GM12878 (cell line): ENCODE measurements around the gene MTCL3.

ENCODE experiments used
- ATAC-seq: fragments of 200-7000 bp; cut with Tn5 transposase; 3 replicates; pipeline ENCODE4 v1.9.1; 2020; ENCODE audit warnings: mild to moderate bottlenecking, moderate library complexity
- BruUV-seq: library from RNA; stranded (reverse); fragments of 400-500 nt; replicated peaks from 2 replicates; lab custom pipeline; 2021; lab: Mats Ljungman, UMichigan
- CTCF ChIA-PET: fragments of 300-600 bp; sonication (Branson Sonifier 250); formaldehyde crosslinking; extraction: SDS; loops from one replicate; lab custom pipeline; 2021; ENCODE audit warnings: inconsistent platforms; lab: Yijun Ruan, JAX
- POLR2A ChIA-PET: fragments of 350-600 bp; formaldehyde crosslinking; extraction: SDS; loops from one replicate; lab custom pipeline; 2021; ENCODE audit warnings: inconsistent platforms; lab: Charles Lee
- RAD21 ChIA-PET: fragments of 300-600 bp; sonication (Branson Sonifier 250); formaldehyde crosslinking; loops from one replicate; lab custom pipeline; 2023; ENCODE audit warnings: antibody characterized with exemption; ENCODE audit not compliant: unreplicated experiment; lab: Charles Lee
- SMC1A ChIA-PET: fragments of 300-600 bp; sonication (Branson Sonifier 250); formaldehyde crosslinking; loops from one replicate; lab custom pipeline; 2023; ENCODE audit not compliant: unreplicated experiment, uncharacterized antibody; lab: Charles Lee
- DNase-seq: peaks from one replicate; pipeline ENCODE4 v3.0.0-alpha.2; 2011; ENCODE audit warnings: low read depth, low spot score
- FAIRE-seq: peaks from 3 replicates; lab custom pipeline; 2011; peaks lifted over from hg19 to GRCh38; lab: Jason Lieb, UNC
- H2AFZ ChIP-seq: 2 replicates; pipeline ENCODE4 v1.6.0; 2011; ENCODE audit warnings: low read depth, low read length, control low read depth; ENCODE audit not compliant: control insufficient read depth
- H3K27ac ChIP-seq: 2 replicates; pipeline ENCODE4 v1.5.1; 2011; ENCODE audit warnings: control low read depth; ENCODE audit not compliant: control insufficient read depth, insufficient read depth
- H3K27me3 ChIP-seq, 2 experiments: replicated peaks in 1 of 2; 2 replicates each; pipeline versions ENCODE4 v1.6.0 to v1.6.1; 2011; ENCODE audit warnings: low read length in 1 of 2; ENCODE audit not compliant: control insufficient read depth in 2 of 2, insufficient read depth in 2 of 2
- H3K36me3 ChIP-seq, 2 experiments: 2 replicates each; pipeline ENCODE4 v1.5.1; 2011; ENCODE audit warnings: low read length in 1 of 2; ENCODE audit not compliant: control insufficient read depth in 2 of 2, insufficient read depth in 2 of 2
- H3K4me1 ChIP-seq: 2 replicates; pipeline ENCODE4 v1.6.1; 2011; ENCODE audit warnings: mild to moderate bottlenecking, low read length, moderate library complexity, mixed read lengths; ENCODE audit not compliant: control insufficient read depth, insufficient read depth
- H3K4me2 ChIP-seq: 2 replicates; pipeline ENCODE4 v1.6.0; 2011; ENCODE audit warnings: control low read depth; ENCODE audit not compliant: control insufficient read depth, insufficient read depth
- H3K4me3 ChIP-seq: fragments of 200-600 bp; sonication (generic); 2 replicates; pipeline ENCODE4 v1.5.1; 2016
- H3K79me2 ChIP-seq: 2 replicates; pipeline ENCODE4 v1.6.0; 2011; ENCODE audit warnings: low read length; ENCODE audit not compliant: control insufficient read depth, insufficient read depth
- H3K9ac ChIP-seq: 2 replicates; pipeline ENCODE4 v1.8.0; 2011; ENCODE audit warnings: low read length, control low read depth, mixed read lengths; ENCODE audit not compliant: control insufficient read depth, insufficient read depth
- H3K9me3 ChIP-seq: replicated peaks from 3 replicates; pipeline ENCODE4 v1.5.1; 2011; ENCODE audit warnings: mild to moderate bottlenecking, low read length; ENCODE audit not compliant: control insufficient read depth, insufficient read depth
- H4K20me1 ChIP-seq: 2 replicates; pipeline ENCODE4 v1.6.0; 2011; ENCODE audit not compliant: control insufficient read depth, insufficient read depth
- CHD1 ChIP-seq: IDR thresholded peaks from 2 replicates; pipeline ENCODE4 v1.6.1; 2012; ENCODE audit warnings: low read depth, low read length, improper control_type of control experiment
- EZH2 ChIP-seq: IDR thresholded peaks from 2 replicates; pipeline ENCODE4 v1.6.1; 2012; ENCODE audit warnings: low read depth, mild to moderate bottlenecking, control low read depth, inconsistent platforms, low read length, borderline replicate concordance; ENCODE audit not compliant: control insufficient read depth
- FOS ChIP-seq: IDR thresholded peaks from 3 replicates; pipeline ENCODE4 v1.6.1; 2011; ENCODE audit warnings: borderline replicate concordance; ENCODE audit not compliant: insufficient read length; ENCODE audit errors: extremely low read depth
- GATAD2B ChIP-seq: fragments of 450-650 bp; conservative IDR thresholded peaks from 2 replicates; pipeline ENCODE4 v1.6.1; 2017; ENCODE audit warnings: low read depth, mild to moderate bottlenecking, moderate library complexity
- HDAC6 ChIP-seq: fragments of 200-600 bp; sonication (generic); IDR thresholded peaks from one replicate; pipeline ENCODE4 v1.8.0; 2017; ENCODE audit warnings: antibody characterized with exemption; ENCODE audit not compliant: unreplicated experiment
- IRF4 ChIP-seq: IDR thresholded peaks from 2 replicates; pipeline ENCODE4 v1.6.1; 2011; ENCODE audit warnings: low read depth, low read length
- NFYA ChIP-seq: IDR thresholded peaks from 2 replicates; pipeline ENCODE4 v1.6.1; 2011; ENCODE audit warnings: low read depth, mild to moderate bottlenecking, low read length, improper control_type of control experiment, borderline replicate concordance
- NKRF ChIP-seq: fragments of 450-650 bp; conservative IDR thresholded peaks from 2 replicates; pipeline ENCODE4 v1.6.1; 2017; ENCODE audit warnings: mild to moderate bottlenecking, moderate library complexity
- PAX5 ChIP-seq: IDR thresholded peaks from 2 replicates; pipeline ENCODE4 v1.6.1; 2011; ENCODE audit warnings: low read depth, low read length, borderline replicate concordance
- PKNOX1 ChIP-seq: fragments of 450-650 bp; IDR thresholded peaks from 2 replicates; pipeline ENCODE4 v1.6.1; 2016; ENCODE audit warnings: mild to moderate bottlenecking
- PML ChIP-seq: IDR thresholded peaks from 2 replicates; pipeline ENCODE4 v1.6.1; 2012; ENCODE audit warnings: low read length, inconsistent platforms
- RBBP5 ChIP-seq: fragments of 200-600 bp; sonication (generic); conservative IDR thresholded peaks from 2 replicates; pipeline ENCODE4 v1.6.1; 2016
- STAT3 ChIP-seq: IDR thresholded peaks from 2 replicates; pipeline ENCODE4 v1.6.1; 2011; ENCODE audit warnings: low read depth, low read length, improper control_type of control experiment
- TBL1XR1 ChIP-seq: IDR thresholded peaks from 2 replicates; pipeline ENCODE4 v1.6.1; 2012; ENCODE audit warnings: low read depth, low read length, improper control_type of control experiment
- YBX1 ChIP-seq: fragments of 450-650 bp; IDR thresholded peaks from 2 replicates; pipeline ENCODE4 v1.6.1; 2016; ENCODE audit warnings: antibody characterized with exemption
- ZSCAN29 ChIP-seq: fragments of 450-650 bp; IDR thresholded peaks from 2 replicates; pipeline ENCODE4 v1.6.1; 2017; ENCODE audit warnings: mild to moderate bottlenecking, moderate library complexity
- WGBS: methylation state at CpG from one replicate; pipeline ENCODE4 v1.1.6; 2016; ENCODE audit warnings: low lambda C conversion rate; ENCODE audit not compliant: insufficient replicate concordance, insufficient coverage; ENCODE audit errors: missing lambda C conversion rate; 5-methylcytosine and 5-hydroxymethylcytosine counted together
- in situ Hi-C: fragments of 300-500 bp; cut with MboI; formaldehyde crosslinking; loops from 9 replicates; pipeline ENCODE4 v1.14.3; 2018; ENCODE audit warnings: mixed read lengths
- intact Hi-C: fragments of 100-400 bp; cut with micrococcal nuclease; formaldehyde crosslinking; loops from one replicate; pipeline ENCODE4 v1.14.2; 2022; ENCODE audit not compliant: unreplicated experiment

The MTCL3 gene

GRCh38 chr6:127468936-127469335, 50.2 kb downstream of the MTCL3 start:
- Histone ChIP-seq H4K20me1 (no peaks in the 10 kb centered on the region), H2AFZ (no peak overlapping the region), H3K27ac (no peak overlapping the region), H3K4me3 (no peak overlapping the region), H3K9ac (no peak overlapping the region), H3K9me3 (no peaks in the 10 kb centered on the region), H3K79me2 (no peaks in the 10 kb centered on the region), H3K36me3 (no peaks in the 10 kb centered on the region), H3K27me3 (no peaks in the 10 kb centered on the region), H3K4me2 (no peak overlapping the region), H3K4me1 (no peaks in the 10 kb centered on the region)
- ChIA-PET CTCF (interaction anchor here (0.7 to 3.8 kb wide), 3 partner anchors 19 to 78 kb away, joined by 4 to 18 read pairs (median 5); partner anchors contain the start of gene MTCL3), RAD21 (interaction anchor here (0.8 to 1.7 kb wide), 3 partner anchors 48 to 165 kb away, joined by 3 to 4 read pairs (median 4); no protein-coding TSS in a partner anchor), SMC1A (interaction anchor here (0.8 to 1.4 kb wide), 3 partner anchors 12 to 49 kb away, joined by 3 to 4 read pairs (median 3); no protein-coding TSS in a partner anchor), POLR2A (no interaction called here)
- BruUV-seq: no TSS peak
- in situ Hi-C loops: no loop called here
- no peak for FAIRE-seq
- no peak for ATAC-seq
- no peak for TF ChIP-seq GATAD2B
- TF ChIP-seq ZSCAN29: no peak
- TF ChIP-seq STAT3: no peak
- no peak for TF ChIP-seq IRF4
- no peak for TF ChIP-seq HDAC6
- no peak for TF ChIP-seq PAX5
- no peak for TF ChIP-seq TBL1XR1
- intact Hi-C loops: no loop called here
- 41% methylated on average over 2 of the region's 2 CpGs for WGBS
- DNase-seq: no peak

- ATAC-seq: no peak
- BruUV-seq: no TSS peak
- H3K4me3 ChIP-seq: no peak overlapping the region
- FAIRE-seq: no peak
- in situ Hi-C loops: no loop called here
- no peaks in the 10 kb centered on the region for H3K79me2 ChIP-seq
- no peaks in the 10 kb centered on the region for H3K36me3 ChIP-seq
- CTCF ChIA-PET: interaction anchor here (1.0 to 6.0 kb wide), 18 partner anchors 10 to 200 kb away, joined by 3 to 83 read pairs (median 5); partner anchors contain the start of genes MTCL3 and RNF146
- 67% methylated on average over 5 of the region's 5 CpGs for WGBS
- RAD21 ChIA-PET: interaction anchor here (0.7 to 4.6 kb wide), 6 partner anchors 21 to 162 kb away, joined by 4 to 56 read pairs (median 6); no protein-coding TSS in a partner anchor
- SMC1A ChIA-PET: interaction anchor here (0.9 to 2.6 kb wide), 14 partner anchors 10 to 165 kb away, joined by 3 to 34 read pairs (median 4); partner anchors contain the start of gene ECHDC1
- H3K9ac ChIP-seq: no peak overlapping the region
- no peak overlapping the region for H3K4me2 ChIP-seq
- no peak overlapping the region for H2AFZ ChIP-seq
- POLR2A ChIA-PET: interaction anchor here (0.6 to 1.6 kb wide), 3 partner anchors 40 to 138 kb away, joined by 3 to 4 read pairs (median 3); no protein-coding TSS in a partner anchor
- H3K27ac ChIP-seq: no peak overlapping the region
- no peaks in the 10 kb centered on the region for H4K20me1 ChIP-seq
- intact Hi-C loops: no loop called here
- no peaks in the 10 kb centered on the region for H3K27me3 ChIP-seq
- H3K9me3 ChIP-seq: no peaks in the 10 kb centered on the region
- no peak for DNase-seq
- H3K4me1 ChIP-seq: no peaks in the 10 kb centered on the region
- TF ChIP-seq NKRF: no peak
- TF ChIP-seq TBL1XR1: no peak
- no peak for TF ChIP-seq FOS
- no peak for TF ChIP-seq PKNOX1
- no peak for TF ChIP-seq NFYA
- no peak for TF ChIP-seq CHD1
- TF ChIP-seq EZH2: no peak
- no peak for TF ChIP-seq PML
- TF ChIP-seq RBBP5: no peak
- TF ChIP-seq YBX1: no peak
Measured at GRCh38 chr6:127466416-127466815, 52.7 kb downstream of the MTCL3 start.
